H1 (cell line): ENCODE results near the gene LAMP1.

Source experiments
- BCL11A ChIP-seq, 2 experiments: IDR thresholded peaks; one replicate each; pipeline ENCODE4 v1.6.1; 2011; ENCODE audit warnings: low read depth in 2 of 2, low read length in 2 of 2, mild to moderate bottlenecking in 2 of 2
- GABPA ChIP-seq: IDR thresholded peaks from 2 replicates; pipeline ENCODE4 v1.6.1; 2011; ENCODE audit warnings: mild to moderate bottlenecking, low read length, moderate library complexity, borderline replicate concordance; ENCODE audit not compliant: insufficient read depth
- MAFK ChIP-seq: IDR thresholded peaks from 2 replicates; pipeline ENCODE4 v1.6.1; 2012; ENCODE audit warnings: low read depth, mild to moderate bottlenecking, improper control_type of control experiment, low read length
- POLR2A ChIP-seq, 2 experiments: IDR thresholded peaks; 1 replicate in 1 of 2; 2 replicates in 1 of 2; pipeline ENCODE4 v1.6.1; 2011; ENCODE audit warnings: low read depth in 2 of 2, low read length in 2 of 2, mild to moderate bottlenecking in 2 of 2; ENCODE audit errors: control extremely low read depth in 1 of 2
- POLR2AphosphoS5 ChIP-seq: IDR thresholded peaks from 2 replicates; pipeline ENCODE4 v1.6.1; 2011; ENCODE audit warnings: low read depth, low read length
- SAP30 ChIP-seq: fragments of 300-600 bp; sonication (generic); IDR thresholded peaks from 2 replicates; pipeline ENCODE4 v1.7.1; 2012; ENCODE audit warnings: low read length, moderate library complexity, mild to moderate bottlenecking, inconsistent platforms; ENCODE audit not compliant: insufficient read depth, insufficient replicate concordance
- SP4 ChIP-seq: IDR thresholded peaks from 2 replicates; pipeline ENCODE4 v1.6.1; 2012; ENCODE audit warnings: low read length, inconsistent platforms
- TAF1 ChIP-seq: IDR thresholded peaks from 2 replicates; pipeline ENCODE4 v1.6.1; 2011; ENCODE audit warnings: mild to moderate bottlenecking, low read depth, low read length
- TF ChIP-seq, protein P1 (sequence below), 3 experiments: IDR thresholded peaks; 1 replicate in 2 of 3; 2 replicates in 1 of 3; pipeline versions ENCODE4 v1.5.1 to v1.6.1; 2011; ENCODE audit warnings: low read length in 3 of 3, mild to moderate bottlenecking in 3 of 3, inconsistent platforms in 2 of 3, low read depth in 1 of 3, moderate library complexity in 1 of 3; ENCODE audit not compliant: insufficient read depth in 1 of 3; ENCODE audit errors: control extremely low read depth in 1 of 3

DNA sequence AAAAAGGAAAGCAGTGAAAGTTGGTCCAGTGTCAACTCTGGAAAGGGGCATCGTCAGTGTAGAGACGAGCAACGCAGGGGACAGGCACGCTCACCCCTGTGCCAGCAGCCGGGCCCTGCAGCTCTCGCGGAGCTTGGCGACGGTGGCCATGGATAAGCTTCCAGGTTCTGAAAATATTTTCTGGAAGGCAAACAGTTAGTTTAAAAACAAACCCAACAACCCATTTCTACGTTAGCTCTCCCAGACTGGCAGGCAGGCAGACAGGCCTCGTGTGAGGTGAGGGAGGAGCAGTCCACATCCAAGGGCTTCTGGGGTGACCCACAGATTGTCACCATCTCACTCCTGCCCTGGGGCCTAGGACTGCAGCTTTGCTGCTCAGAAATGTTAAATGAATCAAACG lies 27.4 kb downstream of the LAMP1 start:
- TF ChIP-seq SAP30: no peak
- TF ChIP-seq GABPA: no peak
- no peak for TF ChIP-seq BCL11A (IDR thresholded peaks at IDR 0.05; ENCODE audit: low read depth in 2 of 2, low read length in 2 of 2)
- TF ChIP-seq, protein P1, sequence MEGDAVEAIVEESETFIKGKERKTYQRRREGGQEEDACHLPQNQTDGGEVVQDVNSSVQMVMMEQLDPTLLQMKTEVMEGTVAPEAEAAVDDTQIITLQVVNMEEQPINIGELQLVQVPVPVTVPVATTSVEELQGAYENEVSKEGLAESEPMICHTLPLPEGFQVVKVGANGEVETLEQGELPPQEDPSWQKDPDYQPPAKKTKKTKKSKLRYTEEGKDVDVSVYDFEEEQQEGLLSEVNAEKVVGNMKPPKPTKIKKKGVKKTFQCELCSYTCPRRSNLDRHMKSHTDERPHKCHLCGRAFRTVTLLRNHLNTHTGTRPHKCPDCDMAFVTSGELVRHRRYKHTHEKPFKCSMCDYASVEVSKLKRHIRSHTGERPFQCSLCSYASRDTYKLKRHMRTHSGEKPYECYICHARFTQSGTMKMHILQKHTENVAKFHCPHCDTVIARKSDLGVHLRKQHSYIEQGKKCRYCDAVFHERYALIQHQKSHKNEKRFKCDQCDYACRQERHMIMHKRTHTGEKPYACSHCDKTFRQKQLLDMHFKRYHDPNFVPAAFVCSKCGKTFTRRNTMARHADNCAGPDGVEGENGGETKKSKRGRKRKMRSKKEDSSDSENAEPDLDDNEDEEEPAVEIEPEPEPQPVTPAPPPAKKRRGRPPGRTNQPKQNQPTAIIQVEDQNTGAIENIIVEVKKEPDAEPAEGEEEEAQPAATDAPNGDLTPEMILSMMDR (IDR thresholded peaks at IDR 0.05; ENCODE audit: control extremely low read depth in 1 of 3, insufficient read depth in 1 of 3, low read depth in 1 of 3, low read length in 3 of 3): no peak
- 0 out of 2 replicates have a peak, but pooled peaks have one; percentile 56 for TF ChIP-seq POLR2AphosphoS5
- TF ChIP-seq POLR2A (IDR thresholded peaks at IDR 0.05; ENCODE audit: control extremely low read depth in 1 of 2, low read depth in 2 of 2, low read length in 2 of 2): peak in 1 of 2 experiments; percentile 29; a peak in 1 of 3 replicates
- no peak for TF ChIP-seq MAFK
- no peak for TF ChIP-seq TAF1
- no peak for TF ChIP-seq SP4
